GM20000 (cell line): ENCODE results near the gene CTNNA3.
"Not testable (repeated sequence)": the region's sequence is repeated elsewhere in the genome, so short reads cannot be mapped to it uniquely, and the experiment has no call there.

Experiments
- DNase-seq: peaks from one replicate; pipeline ENCODE4 v3.0.0; 2012; ENCODE audit warnings: low spot score
- TF ChIP-seq, protein P1 (sequence below): IDR thresholded peaks from 2 replicates; pipeline ENCODE4 v1.5.1; 2012; ENCODE audit warnings: mild to moderate bottlenecking, control low read depth; ENCODE audit errors: extremely low read depth, missing control alignments

CTNNA3 gene

DNA sequence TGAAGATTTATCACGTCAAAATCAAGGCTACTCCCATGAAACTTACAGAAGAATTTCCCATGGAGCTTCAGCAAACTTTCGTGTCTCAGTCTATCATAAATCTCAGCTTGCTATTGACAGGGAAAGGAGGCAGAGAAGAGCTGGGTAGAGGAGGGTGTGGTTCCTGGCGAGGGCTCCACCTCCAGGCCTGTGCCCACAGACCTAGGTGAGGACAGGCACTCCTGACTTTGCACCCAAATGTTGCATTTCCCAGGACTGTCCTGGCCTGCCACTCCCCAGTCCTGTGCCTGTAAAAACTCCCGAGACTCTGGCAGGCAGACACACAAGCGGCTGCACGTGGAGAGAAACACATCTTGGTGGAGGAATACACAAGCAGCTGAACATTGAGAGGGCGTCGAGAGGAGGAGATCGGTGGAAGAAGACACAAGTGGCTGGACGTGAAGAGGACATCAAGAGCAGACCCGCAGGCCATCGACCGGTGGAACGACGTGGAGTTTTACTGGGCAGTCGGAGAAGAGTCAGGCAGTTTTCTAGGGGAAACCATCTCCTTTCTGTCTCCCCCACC, 145.1 kb downstream of the CTNNA3 start:
- DNase-seq, result no peak
- TF ChIP-seq, protein P1, sequence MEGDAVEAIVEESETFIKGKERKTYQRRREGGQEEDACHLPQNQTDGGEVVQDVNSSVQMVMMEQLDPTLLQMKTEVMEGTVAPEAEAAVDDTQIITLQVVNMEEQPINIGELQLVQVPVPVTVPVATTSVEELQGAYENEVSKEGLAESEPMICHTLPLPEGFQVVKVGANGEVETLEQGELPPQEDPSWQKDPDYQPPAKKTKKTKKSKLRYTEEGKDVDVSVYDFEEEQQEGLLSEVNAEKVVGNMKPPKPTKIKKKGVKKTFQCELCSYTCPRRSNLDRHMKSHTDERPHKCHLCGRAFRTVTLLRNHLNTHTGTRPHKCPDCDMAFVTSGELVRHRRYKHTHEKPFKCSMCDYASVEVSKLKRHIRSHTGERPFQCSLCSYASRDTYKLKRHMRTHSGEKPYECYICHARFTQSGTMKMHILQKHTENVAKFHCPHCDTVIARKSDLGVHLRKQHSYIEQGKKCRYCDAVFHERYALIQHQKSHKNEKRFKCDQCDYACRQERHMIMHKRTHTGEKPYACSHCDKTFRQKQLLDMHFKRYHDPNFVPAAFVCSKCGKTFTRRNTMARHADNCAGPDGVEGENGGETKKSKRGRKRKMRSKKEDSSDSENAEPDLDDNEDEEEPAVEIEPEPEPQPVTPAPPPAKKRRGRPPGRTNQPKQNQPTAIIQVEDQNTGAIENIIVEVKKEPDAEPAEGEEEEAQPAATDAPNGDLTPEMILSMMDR, result no peak

DNA sequence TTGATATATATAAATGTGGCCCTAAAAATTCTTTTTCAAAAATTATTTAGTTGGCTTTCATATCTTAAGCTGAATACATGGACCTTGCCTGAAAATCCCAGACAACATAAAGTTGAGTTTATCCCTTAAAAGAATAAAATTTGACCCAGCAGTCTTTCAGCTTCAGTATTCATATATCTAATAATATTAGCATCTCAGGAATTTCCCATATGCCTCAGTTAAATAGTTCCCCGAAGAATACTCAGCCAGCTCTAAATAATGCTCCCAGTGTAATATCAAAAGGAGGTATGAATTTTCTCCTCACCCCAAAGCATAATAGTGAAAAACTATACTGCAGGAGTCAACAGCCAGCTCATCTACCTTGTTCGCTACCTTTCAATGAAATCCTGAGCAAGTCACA, 145.9 kb downstream of the CTNNA3 start:
- TF ChIP-seq, protein P1, result no peak
- DNase-seq, result no peak

DNA sequence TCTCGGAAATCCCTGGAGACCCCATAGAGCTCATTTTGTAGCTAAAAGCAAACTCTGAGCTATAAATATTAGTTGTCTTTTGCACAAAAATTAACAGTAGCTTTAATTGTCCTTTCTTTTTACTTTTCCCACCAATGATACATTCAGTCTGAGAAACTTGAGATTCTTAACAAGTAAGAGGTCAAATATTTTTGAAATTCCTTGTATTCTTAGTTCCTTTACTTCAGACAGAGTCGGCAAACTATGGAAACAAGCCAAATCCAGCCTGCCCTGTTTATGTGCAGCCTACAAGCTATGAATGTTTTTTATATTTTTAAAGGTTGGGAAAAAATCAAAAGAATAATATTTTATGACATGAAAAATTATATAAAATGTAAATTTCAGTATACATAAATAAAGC, 146.6 kb downstream of the CTNNA3 start:
- TF ChIP-seq, protein P1, result no peak

DNA sequence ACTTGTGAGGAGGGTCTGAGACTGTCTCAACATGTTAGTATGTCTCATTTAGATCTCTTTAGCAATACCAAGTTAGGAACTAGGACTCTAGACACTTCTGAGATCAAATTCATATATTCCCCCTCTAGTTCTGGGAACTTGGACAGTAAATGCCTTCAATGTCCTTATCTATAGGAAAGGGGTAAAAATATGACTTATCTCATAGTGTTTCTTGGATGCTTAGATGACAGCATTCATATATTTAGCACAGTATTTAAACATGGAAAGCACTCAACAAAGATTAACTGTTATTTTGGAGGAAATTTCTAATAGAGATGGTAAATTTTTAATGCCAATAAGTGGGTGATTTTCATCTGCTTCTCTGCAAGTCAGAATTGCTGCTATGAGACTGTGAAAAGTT, 154.6 kb downstream of the CTNNA3 start:
- DNase-seq, result no peak
- TF ChIP-seq, protein P1, result no peak

More for the DNA sequence above, 146.6 kb downstream of the CTNNA3 start:
- no peak for DNase-seq

DNA sequence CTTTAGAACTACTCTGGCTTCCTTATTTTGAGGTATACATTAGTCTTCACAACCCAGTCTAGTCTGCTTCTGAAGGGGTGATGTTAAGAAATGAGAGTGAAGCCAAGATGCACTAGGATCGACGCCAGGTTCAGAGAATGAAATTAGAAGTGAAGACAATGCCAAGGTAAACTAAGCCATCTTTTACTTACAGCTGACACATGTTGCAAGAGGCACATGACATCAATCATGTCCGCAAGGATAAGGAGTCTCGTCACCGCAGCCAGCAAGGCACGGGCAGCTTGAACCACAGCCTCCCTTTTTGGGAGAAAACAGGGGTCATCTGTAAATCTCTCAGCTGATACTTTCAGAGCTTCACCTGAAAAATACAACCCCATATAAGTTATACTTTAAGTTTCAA, 156.7 kb downstream of the CTNNA3 start:
- DNase-seq, result no peak
- TF ChIP-seq, protein P1, result no peak

DNA sequence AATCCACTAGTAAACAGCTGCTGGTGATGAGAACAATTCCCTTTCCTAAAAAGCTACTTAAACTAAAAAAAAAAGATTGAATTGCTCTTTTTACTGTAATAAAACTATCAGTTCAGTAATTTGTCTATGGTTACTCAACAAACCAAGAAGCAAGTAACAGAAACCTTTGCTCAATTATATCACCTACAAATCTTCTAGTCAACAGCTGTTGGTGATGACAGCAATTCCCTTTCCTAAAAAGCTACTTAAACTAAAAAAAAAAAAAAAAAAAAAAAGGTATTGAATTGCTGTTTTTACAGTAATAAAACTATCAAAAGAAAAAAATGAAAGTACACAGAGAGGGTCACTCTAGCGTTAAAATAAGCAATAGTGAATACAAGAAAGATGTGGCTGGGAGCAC, 158.1 kb downstream of the CTNNA3 start:
- no peak for DNase-seq
- TF ChIP-seq, protein P1, result no peak

DNA sequence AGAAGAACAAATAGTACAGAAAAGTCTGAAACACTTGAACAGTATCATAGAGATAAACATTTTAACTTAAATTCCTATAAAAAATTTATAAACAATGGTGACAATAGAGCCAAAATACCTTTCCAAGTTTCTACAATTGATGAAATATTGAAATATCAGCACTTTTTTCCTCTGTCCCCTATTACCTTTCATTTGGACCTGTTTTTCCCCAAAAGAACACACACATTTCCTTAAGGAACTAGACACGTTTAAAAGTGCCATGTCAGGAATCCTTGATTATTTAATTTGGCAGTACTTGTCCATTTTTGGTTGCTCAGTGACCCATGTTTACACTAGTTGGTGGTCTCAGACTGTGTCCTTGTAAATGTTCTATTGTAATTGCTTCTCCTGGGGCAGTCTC, 162.6 kb downstream of the CTNNA3 start:
- TF ChIP-seq, protein P1, result no peak
- DNase-seq, result no peak

DNA sequence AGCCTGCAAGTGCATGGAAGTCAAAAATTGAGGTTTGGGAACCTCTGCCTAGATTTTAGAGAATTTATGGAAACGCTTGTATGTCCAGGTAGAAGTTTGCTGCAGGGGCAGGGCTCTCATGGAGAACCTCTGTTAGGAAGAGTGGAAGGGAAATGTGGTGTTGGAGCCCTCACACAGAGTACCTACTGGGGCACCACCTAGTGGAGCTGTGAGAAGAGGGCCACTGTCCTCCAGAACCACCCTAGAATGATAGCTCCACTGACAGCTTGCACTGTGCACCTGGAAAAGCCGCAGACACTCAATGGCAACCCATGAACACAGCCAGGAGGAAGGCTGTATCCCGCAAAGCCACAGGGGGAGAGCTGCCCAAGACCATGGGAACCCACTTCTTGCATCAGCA, 165.0 kb downstream of the CTNNA3 start:
- DNase-seq, result not testable (repeated sequence)
